ENCODE results near the gene TF. TPM values are rescaled to one million over a fixed set of nuclear protein-coding genes. Genes with fewer than 3 reads are reported as not detected.

Gene TF
- total RNA-seq, 4 donors from 2014 or later: 1.9 to 8.8 (median 3.9) TPM

DNA sequence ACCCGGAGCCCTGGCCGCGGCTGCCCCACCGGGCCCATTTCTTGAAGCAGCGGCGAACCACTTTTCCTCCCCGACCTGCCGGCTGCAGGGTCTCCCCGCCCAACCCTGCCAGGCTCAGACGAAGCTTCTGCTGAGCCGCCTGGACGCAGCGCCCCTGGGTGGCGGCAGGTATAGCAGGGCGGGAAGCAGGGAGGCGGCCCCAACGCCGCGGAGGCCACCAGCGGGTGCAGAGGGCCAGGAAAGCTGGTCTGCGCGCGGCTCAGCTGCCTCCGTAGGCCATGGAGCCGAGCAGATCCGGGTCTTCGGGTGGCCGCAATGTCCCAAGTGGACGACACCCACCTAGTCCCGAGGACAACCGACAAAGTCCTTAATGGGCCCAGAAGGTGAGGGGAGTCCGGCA is 37.6 kb downstream of the TF start:
- WGBS, 2 donors: 63 to 81% methylated on average over 32 of the region's 32 CpGs
- intact Hi-C loops (cut with DNase I; ENCODE audit: low total_unique reads): no loop called here
- H3K4me3 ChIP-seq (ENCODE audit: low read depth, poor library complexity, severe bottlenecking): no peak overlapping the region
- TF ChIP-seq POLR2A (IDR thresholded peaks at IDR 0.05): no peak
- TF ChIP-seq, protein P1, sequence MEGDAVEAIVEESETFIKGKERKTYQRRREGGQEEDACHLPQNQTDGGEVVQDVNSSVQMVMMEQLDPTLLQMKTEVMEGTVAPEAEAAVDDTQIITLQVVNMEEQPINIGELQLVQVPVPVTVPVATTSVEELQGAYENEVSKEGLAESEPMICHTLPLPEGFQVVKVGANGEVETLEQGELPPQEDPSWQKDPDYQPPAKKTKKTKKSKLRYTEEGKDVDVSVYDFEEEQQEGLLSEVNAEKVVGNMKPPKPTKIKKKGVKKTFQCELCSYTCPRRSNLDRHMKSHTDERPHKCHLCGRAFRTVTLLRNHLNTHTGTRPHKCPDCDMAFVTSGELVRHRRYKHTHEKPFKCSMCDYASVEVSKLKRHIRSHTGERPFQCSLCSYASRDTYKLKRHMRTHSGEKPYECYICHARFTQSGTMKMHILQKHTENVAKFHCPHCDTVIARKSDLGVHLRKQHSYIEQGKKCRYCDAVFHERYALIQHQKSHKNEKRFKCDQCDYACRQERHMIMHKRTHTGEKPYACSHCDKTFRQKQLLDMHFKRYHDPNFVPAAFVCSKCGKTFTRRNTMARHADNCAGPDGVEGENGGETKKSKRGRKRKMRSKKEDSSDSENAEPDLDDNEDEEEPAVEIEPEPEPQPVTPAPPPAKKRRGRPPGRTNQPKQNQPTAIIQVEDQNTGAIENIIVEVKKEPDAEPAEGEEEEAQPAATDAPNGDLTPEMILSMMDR (IDR thresholded peaks at IDR 0.05): no peak
- no peak for DNase-seq (ENCODE audit: low spot score in 2 of 2)

DNA sequence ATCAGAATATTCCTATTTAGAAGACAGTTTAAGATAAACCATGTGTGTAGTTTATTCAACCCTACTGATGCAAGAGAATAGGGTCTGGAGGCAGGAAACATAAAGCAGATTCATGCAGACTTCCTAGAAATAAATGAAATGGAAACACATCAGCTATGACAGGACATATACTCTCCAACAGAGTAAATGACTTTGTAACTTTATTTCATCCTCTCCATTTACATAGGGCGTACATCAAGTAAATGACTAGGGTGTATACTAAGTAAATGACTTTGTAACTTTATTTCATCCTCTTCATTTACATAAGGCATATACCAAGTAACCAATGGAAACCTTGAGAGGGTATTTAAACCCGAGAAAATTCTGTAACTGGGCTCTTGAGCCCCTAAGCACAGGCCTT is 41.8 kb downstream of the TF start:
- no peak overlapping the region for H3K4me3 ChIP-seq (ENCODE audit: low read depth, poor library complexity, severe bottlenecking)
- TF ChIP-seq, protein P1 (IDR thresholded peaks at IDR 0.05): no peak
- TF ChIP-seq POLR2A (IDR thresholded peaks at IDR 0.05): no peak
- WGBS, 2 donors: 75 to 81% methylated on average over 2 of the region's 2 CpGs
- no peak for DNase-seq (ENCODE audit: low spot score in 2 of 2)
- intact Hi-C loops (cut with DNase I; ENCODE audit: low total_unique reads): no loop called here

DNA sequence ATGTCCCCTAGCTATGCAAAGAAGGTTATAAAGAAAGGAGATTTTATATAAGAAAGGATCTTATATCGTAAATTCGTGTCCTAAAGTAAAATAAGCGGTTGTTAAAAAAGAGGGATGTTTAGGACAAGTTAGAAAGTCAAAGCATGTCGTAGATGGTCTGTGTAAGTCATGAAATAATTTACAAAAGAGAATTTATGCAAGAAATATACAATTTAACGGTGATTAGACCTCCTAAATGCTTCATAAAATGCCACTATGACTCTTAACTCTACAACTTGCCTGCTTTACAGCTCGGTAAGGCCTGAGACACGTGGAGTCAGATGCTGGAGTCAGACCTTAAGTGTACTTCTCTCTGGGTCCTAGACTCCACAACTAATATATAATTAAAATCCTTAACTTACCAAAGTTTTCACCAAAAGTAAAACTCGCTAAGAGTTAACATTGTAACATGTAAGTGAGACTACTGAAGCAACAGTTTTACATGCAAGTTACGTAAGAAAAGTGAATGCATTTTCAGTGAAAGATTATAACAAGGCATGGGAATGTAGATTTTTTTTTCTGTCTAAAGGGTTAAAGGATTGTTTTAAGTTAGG is 46.1 kb downstream of the TF start:
- TF ChIP-seq POLR2A (IDR thresholded peaks at IDR 0.05): no peak
- TF ChIP-seq, protein P1 (IDR thresholded peaks at IDR 0.05): no peak
- intact Hi-C loops (cut with DNase I; ENCODE audit: low total_unique reads): no loop called here
- 61 to 65% methylated on average over 9 of the region's 9 CpGs for WGBS, 2 donors
- DNase-seq (ENCODE audit: low spot score in 2 of 2): no peak
- H3K4me3 ChIP-seq (ENCODE audit: low read depth, poor library complexity, severe bottlenecking): no peak overlapping the region

DNA sequence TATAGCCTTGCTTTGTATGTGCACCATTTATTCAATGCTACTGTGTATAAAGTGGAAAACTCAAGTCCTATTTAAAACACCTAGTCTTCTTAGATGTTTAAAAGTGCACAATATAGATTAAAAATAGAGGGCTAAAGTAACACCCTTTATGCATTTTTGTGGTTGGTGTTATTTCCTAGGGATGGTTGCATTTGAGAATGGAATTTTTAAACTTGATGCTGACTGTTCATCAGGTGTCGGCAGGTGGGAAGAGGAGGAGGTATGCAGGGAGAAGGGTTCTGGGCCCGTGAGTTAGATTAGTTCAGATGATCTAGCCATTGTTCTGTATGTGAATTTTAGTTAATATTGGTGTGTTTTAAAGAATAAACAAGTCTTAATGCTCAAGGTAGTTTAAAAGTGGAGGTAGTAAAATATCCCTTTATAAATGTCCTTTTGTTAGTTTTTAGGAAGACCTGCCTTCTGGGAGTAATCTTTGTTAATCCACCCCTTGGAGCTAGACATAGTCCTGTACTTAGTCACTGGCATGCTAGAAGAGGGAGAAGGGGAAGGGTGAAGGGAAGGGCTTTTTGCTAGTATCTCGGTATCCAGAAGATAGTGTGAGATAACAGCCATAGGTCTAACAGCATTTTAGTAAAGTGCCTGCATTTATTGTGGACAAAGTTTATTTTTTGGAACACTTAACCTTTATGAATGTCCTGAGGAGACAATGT is 51.4 kb downstream of the TF start:
- WGBS, 2 donors: 79 to 87% methylated on average over 3 of the region's 3 CpGs
- intact Hi-C loops (cut with DNase I; ENCODE audit: low total_unique reads): no loop called here
- DNase-seq (ENCODE audit: low spot score in 2 of 2): no peak
- TF ChIP-seq, protein P1 (IDR thresholded peaks at IDR 0.05): no peak
- no peak overlapping the region for H3K4me3 ChIP-seq (ENCODE audit: low read depth, poor library complexity, severe bottlenecking)

DNA sequence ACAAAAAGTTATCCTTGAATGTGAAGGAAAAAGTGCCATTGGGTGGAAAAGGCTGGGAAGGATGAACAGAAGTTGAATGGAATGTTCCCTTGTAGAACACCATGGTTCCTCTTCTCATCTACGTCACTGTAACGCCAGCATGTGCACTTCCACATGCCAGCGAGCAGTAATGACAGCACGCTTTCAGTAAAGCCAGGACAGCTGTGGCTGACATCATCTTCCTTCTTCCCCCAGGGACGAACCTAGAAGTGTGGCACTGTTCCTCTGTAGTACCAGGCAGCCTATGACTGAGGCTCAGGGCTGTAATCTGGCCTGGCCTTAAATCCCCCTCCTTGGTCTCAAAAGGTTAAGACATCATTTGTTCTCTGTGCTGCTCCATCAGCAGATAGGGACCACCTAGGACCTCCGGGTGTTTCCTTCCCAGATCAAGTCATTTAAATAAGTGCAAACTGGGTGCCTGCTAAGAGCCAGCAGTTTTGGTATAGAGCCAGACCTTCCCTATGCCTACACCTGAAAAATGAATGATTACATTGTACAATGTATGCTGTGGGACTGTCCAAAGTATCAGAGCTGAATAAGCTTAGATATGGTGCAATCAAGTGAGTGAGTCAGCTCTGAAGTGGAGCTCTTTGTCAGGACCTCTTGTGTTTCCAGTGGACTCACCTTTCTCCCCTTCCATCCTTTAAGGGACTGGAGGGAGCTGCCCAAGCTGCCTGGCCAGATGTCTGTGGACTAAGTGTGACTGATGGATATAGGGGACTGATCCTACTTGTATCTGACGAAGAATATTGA is 53.8 kb downstream of the TF start:
- TF ChIP-seq POLR2A (IDR thresholded peaks at IDR 0.05): no peak
- TF ChIP-seq, protein P1 (IDR thresholded peaks at IDR 0.05): no peak
- no peak overlapping the region for H3K4me3 ChIP-seq (ENCODE audit: low read depth, poor library complexity, severe bottlenecking)
- intact Hi-C loops (cut with DNase I; ENCODE audit: low total_unique reads): no loop called here
- no peak for DNase-seq (ENCODE audit: low spot score in 2 of 2)
- WGBS, 2 donors: 44 to 57% methylated on average over 7 of the region's 7 CpGs
